ENCODE results near the gene CFAP53.
"Not testable (repeated sequence)": the region's sequence is repeated elsewhere in the genome, so short reads cannot be mapped to it uniquely, and the experiment has no call there.

Gene CFAP53

DNA sequence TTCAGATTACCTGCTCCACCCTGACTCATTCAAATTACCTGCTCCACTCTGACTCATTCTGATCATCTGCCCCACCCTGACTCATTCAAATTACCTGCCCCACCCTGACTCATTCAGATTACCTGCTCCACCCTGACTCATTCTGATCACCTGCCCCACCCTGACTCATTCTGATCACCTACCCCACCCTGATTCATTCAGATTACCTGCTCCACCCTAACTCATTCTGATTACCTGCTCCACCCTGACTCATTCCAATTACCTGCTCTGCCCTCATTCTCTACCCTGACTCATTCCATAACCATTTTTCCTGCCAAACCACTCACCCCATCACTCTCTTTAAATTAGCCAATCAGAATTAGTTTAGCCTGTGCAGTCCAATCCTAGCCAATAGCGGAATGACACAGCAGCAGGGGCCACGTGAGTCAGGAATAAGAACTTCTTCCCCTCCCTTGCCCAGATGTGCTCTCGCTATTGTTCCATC is 26.2 kb downstream of the CFAP53 start:
- in situ Hi-C loops (cut with HindIII; ENCODE audit: low sequenced_read_pairs), result no loop called here
- no peak overlapping the region for H3K4me3 ChIP-seq (ENCODE audit: low read depth, low read length)
- no peak for DNase-seq (ENCODE audit: low read depth)
- TF ChIP-seq, protein P1, sequence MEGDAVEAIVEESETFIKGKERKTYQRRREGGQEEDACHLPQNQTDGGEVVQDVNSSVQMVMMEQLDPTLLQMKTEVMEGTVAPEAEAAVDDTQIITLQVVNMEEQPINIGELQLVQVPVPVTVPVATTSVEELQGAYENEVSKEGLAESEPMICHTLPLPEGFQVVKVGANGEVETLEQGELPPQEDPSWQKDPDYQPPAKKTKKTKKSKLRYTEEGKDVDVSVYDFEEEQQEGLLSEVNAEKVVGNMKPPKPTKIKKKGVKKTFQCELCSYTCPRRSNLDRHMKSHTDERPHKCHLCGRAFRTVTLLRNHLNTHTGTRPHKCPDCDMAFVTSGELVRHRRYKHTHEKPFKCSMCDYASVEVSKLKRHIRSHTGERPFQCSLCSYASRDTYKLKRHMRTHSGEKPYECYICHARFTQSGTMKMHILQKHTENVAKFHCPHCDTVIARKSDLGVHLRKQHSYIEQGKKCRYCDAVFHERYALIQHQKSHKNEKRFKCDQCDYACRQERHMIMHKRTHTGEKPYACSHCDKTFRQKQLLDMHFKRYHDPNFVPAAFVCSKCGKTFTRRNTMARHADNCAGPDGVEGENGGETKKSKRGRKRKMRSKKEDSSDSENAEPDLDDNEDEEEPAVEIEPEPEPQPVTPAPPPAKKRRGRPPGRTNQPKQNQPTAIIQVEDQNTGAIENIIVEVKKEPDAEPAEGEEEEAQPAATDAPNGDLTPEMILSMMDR (IDR thresholded peaks at IDR 0.05; ENCODE audit: low read depth, low read length, missing control alignments), result no peak

DNA sequence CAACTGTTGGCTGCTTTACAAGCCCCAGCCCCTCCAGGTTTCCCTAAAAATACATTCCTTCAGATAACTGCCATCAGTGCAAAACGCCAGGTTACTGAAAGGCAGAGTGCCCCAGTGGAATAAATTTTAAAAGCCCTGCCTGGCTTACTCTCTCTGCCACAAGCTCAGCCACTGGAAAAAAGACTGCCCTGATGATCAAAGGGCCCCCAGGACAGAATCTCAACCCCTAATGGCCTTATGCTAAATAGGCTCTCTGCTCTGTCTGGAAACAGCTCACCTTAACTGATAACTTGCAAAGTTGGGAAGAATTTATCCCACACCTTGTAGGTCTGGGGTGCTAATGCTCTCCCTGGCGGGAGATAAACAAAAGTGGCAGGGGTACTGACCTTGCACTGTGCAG is 33.9 kb downstream of the CFAP53 start:
- H3K4me3 ChIP-seq (ENCODE audit: low read depth, low read length), result no peak overlapping the region
- TF ChIP-seq, protein P1 (IDR thresholded peaks at IDR 0.05; ENCODE audit: low read depth, low read length, missing control alignments), result no peak
- DNase-seq (ENCODE audit: low read depth), result no peak
- in situ Hi-C loops (cut with HindIII; ENCODE audit: low sequenced_read_pairs), result no loop called here

DNA sequence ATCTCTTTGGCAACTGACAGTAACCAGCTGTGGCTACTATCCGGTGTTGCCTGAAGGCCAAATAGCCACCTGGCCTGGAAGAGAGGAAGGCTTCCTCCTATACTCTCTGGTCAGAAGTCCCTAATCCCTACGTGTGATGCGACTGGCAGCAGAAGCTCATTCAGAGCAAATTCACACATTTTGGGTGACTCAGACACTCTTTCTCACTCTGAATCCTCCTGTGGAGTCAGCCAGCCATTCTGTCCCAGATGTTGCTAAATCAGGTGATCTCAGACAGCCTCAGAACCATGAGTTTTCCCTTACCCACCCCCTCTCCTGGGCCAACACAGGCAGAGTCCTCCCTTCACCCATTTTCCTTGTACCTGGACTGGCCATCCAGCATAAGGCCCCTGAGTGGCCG is 34.7 kb downstream of the CFAP53 start:
- no peak overlapping the region for H3K4me3 ChIP-seq (ENCODE audit: low read depth, low read length)
- no peak for DNase-seq (ENCODE audit: low read depth)
- TF ChIP-seq, protein P1 (IDR thresholded peaks at IDR 0.05; ENCODE audit: low read depth, low read length, missing control alignments), result no peak
- in situ Hi-C loops (cut with HindIII; ENCODE audit: low sequenced_read_pairs), result no loop called here

DNA sequence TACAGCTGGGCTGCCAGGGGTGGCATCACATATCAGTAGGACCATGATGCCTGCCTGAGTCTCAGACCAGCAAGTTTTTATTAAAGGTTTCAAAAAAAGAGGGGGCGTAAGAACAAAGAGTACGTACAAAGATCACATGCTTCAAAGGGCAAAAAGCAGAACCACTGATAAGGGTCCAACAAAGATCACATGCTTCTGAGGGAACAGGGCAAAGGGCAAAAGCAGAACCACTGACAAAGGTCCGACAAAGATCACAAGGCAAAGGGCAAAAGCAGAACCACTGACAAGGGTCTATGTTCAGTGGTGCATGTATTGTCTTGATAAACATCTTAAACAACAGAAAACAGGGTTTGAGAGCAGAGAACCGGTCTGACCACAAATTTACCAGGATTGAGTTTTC is 46.0 kb downstream of the CFAP53 start:
- in situ Hi-C loops (cut with HindIII; ENCODE audit: low sequenced_read_pairs); H3K4me3 ChIP-seq (ENCODE audit: low read depth, low read length); DNase-seq (ENCODE audit: low read depth): not testable (repeated sequence)

DNA sequence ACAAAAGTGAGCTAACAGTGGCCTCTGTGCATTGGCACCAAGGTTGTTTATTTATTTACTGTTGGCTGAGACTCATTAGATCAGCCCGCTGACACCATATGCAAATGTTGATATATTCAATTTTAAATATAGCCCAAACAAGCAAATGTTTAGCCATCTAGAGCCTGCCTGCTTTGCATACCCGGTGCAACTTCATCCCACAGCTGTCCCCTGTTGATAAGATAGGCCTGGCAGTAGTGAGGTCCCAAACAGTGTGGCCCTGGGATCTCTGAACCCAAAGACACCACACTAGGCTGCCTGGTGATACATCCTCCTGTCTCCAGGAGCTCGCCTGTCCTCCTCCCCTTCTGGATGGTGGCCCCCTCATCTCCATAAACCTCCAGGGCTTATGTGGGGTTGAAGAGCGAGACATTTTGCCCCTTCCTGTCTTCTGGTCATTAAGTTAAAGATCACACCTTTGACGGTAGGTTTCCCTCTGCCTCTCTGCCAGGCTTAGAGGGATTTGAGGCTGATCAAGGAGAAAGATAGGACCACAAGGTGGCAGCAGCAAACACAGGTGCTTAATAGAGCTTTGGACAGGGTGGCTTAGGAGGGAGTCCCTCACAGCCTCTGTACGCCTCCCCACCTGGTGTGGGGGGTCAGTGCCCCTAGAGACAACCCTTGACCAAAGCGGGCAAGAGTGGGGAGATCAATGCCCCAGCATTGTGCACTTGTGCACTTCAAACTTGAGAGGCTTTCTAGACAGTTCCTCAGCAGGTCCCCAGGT is 47.7 kb downstream of the CFAP53 start:
- no peak for DNase-seq (ENCODE audit: low read depth)
- in situ Hi-C loops (cut with HindIII; ENCODE audit: low sequenced_read_pairs), result no loop called here

DNA sequence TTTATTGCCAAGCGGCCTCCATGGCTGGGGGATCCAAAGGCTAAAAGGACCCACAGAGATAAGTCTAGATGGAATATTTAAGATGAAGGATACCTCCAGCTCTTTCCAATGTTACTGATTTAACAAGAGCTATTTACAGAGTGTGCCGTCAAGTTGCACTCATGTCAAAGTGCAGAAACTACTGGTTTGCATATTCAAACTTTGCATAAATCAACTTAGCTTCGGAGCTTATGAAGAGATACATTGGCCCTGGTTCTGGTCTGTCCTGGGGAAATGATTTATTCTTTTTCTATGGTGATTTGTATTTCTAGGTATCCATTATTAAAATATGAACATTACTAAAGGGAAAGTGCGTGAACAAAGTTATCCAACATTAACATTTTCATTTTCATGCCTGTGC is 57.0 kb downstream of the CFAP53 start:
- TF ChIP-seq, protein P1 (IDR thresholded peaks at IDR 0.05; ENCODE audit: low read depth, low read length, missing control alignments), result no peak
- in situ Hi-C loops (cut with HindIII; ENCODE audit: low sequenced_read_pairs), result no loop called here

More for the DNA sequence above, 47.7 kb downstream of the CFAP53 start:
- no peak overlapping the region for H3K4me3 ChIP-seq (ENCODE audit: low read depth, low read length)
- TF ChIP-seq, protein P1 (IDR thresholded peaks at IDR 0.05; ENCODE audit: low read depth, low read length, missing control alignments), result peak; percentile 23

DNA sequence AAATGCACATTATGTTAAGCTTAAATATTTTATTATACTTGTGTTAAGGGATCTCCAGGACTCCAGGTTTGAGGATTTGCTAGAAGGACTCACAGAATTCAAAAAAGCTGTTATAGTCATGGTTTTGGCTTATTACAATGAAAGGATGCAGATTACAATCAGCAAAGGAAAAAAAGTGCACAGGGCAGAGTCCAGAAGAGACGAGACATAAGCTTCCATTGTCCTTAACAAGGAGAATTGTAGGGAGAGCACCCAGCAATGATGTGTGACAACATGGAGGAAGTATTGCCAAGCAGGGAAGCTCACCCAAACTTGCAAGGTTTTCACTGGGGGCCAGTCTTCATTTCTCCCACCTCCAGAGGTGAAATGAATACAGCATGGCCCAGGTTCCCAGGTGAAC is 58.6 kb downstream of the CFAP53 start:
- DNase-seq (ENCODE audit: low read depth), result no peak
- TF ChIP-seq, protein P1 (IDR thresholded peaks at IDR 0.05; ENCODE audit: low read depth, low read length, missing control alignments), result no peak
- in situ Hi-C loops (cut with HindIII; ENCODE audit: low sequenced_read_pairs), result no loop called here
- no peak overlapping the region for H3K4me3 ChIP-seq (ENCODE audit: low read depth, low read length)

More for the DNA sequence above, 57.0 kb downstream of the CFAP53 start:
- DNase-seq (ENCODE audit: low read depth), result no peak
- H3K4me3 ChIP-seq (ENCODE audit: low read depth, low read length), result no peak overlapping the region
